HG03097 (cell line): ENCODE results near the gene NMUR2.
A peak's percentile ranks its signal among the peaks of the same experiment; 100 is the strongest.

ENCODE experiments used
- ATAC-seq: cut with Tn5 transposase; IDR thresholded peaks from one replicate; pipeline ENCODE4 v1.9.1; 2021; ENCODE audit not compliant: unreplicated experiment, low FRiP score

Gene NMUR2, protein sequence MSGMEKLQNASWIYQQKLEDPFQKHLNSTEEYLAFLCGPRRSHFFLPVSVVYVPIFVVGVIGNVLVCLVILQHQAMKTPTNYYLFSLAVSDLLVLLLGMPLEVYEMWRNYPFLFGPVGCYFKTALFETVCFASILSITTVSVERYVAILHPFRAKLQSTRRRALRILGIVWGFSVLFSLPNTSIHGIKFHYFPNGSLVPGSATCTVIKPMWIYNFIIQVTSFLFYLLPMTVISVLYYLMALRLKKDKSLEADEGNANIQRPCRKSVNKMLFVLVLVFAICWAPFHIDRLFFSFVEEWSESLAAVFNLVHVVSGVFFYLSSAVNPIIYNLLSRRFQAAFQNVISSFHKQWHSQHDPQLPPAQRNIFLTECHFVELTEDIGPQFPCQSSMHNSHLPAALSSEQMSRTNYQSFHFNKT

DNA sequence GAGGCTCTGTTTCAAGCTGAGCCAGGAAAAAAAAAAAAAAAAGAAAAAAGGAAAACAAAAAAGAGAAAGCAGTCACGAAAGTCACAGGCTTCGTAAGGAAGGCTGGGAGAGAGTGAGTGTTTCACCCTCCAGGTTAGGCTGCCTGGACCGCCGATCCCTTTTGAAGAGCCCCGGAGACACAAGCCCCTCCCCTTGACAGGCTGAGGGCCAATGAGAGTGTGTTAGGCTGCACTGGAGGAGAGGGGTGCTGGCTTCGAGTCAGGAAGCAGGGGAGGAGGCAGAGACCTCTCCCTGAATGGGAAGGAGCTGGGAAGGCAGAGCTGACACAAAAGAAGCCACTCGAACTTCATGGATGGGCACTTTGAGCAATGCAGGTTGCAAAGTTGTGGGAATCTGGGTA, at the start of gene NMUR2:
NMUR2 (minus strand) TSS at position 135 of the 400 bp plus-strand sequence. CDS start 166 bp downstream, outside the sequence.
- no peak for ATAC-seq

DNA sequence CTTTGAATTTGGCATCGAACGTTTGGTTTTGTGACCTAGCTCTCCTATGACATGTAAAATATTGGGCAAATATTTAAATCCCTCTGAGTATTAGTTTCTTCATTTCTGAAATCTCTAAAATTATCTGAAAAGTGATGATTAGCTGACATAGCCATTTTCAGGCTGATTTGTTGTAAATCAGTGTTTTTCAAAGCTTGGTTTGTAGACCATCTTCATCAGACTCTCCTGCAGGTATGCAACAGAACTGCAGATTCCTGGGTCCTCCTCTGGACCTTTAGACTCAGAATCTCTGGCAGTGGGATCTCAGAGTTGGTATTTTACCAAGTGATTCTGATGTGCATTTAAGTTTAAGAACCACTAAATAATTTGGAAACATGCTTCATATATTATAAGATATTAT, 38.9 kb upstream of the NMUR2 start:
- no peak for ATAC-seq

DNA sequence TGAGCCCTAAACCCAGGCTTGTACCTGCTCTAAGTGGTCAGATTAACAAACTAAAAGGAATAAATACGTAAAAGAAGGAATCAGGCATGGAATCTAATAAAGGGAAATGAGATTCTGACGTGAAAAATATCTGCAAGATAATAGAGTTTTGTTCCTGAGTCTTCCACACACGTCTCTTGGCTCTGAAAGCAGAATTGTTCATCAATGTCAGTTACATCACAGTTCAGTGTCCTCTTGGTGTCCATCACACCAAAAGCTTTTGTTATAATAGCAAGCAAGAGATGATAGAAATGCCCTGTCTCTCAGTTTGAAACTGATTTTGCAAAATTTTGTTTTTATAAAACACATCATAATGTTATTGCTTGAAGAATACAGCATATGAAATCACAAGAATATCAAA, 34.7 kb upstream of the NMUR2 start:
- no peak for ATAC-seq

DNA sequence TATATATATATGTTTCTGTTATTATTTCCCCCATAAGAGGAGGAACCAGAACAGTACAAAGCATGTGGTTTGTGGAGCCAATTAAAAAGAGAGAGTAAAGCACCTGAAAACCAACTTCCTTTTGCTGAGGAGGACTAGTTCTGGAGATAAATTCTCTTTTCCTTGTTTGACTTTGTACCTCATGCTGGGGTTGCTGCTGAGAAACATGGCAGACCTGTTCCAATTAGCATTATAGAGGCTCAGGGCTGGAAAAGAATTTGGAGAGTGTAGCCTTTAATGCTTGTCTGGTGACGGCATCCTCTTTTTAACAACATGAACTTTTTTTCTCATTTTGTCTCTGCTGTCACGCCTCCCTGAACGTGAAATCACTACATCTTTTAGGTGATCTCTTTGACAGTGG, 32.8 kb upstream of the NMUR2 start:
- ATAC-seq, result no peak

DNA sequence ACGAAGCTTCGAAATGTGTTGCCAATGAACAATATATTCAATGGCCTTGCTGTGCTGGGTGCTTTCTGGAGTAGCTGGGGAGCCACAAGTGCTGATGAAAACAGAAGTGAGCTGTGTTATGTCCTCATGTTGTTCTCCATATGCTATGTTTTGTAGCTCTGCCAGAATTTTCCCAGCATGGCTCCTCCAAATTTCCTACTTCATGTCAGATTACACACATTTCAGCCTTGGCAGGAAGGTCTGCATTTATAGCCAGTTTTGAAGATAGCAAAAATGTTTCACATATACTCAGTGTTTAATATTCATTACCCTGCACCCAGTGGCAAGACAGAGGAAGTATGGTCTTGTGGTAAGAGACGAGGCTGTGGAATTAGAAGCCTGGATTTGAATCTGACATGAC, 22.6 kb upstream of the NMUR2 start:
- no peak for ATAC-seq

DNA sequence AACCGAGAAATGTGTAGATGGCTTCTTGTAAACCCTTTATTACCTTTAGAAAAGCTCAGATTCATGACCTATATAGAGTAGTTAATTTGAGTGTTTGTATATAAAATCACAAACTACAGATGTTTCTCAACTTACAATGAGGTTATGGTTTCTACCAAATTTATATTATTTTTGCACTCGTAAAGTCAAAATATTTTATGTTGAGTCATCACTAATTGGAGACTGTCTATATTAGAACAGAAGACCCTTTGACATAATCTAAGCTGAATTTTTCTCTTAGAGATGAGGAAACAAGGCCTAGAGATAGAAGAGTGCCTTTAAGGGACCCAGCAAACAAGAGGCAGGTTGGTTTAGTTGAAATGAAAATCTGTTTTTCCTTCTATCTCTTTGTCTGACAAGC, 20.0 kb upstream of the NMUR2 start:
- no peak for ATAC-seq

DNA sequence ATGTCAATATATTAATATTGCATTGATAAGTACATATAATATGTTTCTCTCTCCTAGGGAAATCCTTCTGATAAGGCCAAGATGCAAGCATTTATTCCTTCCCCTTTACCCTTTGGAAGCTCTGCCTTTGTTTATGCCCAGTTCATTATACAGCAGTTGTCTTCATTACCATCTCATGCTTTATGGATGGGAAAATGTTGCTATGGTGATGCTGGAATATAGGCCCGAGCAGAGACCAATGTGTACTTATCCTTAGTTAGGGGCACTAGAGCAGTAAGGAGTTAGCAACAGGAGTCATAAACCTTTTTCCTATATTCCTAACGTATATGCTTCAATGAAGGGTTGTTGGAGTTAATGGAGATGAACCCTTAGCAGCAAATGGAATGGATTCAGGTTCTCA, 19.4 kb upstream of the NMUR2 start:
- no peak for ATAC-seq

DNA sequence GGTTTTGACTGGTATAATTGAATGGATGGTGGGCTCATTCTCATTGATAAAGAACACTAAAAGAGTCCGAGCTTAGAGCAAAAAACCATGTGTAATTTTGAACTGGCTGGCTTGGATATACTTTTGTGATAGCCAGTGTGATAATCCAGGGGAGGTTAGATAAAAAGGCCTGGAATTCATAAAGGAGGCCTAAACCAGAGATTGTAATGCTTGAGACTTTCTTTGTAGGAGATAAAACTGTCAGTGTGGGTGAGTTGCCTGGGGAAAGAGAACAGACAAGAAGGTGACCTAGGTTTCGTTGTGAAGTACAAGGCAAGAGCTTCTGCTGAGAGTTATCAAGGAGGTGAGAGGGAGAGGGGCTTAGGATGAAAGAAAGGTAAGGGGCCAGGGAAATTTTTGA, 17.0 kb upstream of the NMUR2 start:
- ATAC-seq, result no peak

DNA sequence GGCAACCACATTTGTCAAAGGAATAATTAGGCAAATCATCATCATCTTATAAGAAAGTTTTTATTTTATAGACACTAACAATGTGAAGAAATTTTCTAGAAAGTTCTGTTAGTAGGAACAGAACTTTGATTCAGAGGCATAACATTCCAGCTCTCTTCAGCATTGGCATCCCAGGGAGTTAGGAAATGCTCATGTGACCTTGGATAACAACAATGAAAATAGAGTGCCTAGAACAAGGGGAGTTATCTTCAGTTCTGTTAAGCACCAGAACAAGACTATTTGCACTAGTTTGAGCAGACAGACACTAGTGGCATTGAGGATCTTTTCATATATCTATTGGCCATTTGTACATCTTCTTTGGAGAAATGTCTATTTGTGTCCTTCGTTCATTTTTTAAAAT, 7.0 kb upstream of the NMUR2 start:
- ATAC-seq, result no peak

DNA sequence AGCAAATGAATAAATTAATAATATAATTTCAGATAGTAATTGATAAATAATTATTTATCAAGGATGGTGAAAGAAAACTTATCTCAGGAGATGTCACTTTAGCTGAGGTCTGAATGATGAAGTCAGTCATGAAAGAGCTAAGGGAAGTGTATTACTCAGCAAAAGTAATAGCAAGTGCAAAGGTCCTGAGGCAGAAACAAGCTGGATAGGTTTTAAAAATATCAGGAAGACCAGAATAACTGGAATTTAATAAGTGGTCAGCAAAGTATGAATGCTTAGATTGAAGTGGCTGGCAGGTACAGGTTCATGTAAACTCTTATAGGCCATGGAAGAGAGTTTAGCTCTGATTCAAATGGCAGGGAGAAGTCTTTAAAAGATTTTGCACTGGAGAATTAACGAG, 1.0 kb upstream of the NMUR2 start:
- ATAC-seq, result no peak

DNA sequence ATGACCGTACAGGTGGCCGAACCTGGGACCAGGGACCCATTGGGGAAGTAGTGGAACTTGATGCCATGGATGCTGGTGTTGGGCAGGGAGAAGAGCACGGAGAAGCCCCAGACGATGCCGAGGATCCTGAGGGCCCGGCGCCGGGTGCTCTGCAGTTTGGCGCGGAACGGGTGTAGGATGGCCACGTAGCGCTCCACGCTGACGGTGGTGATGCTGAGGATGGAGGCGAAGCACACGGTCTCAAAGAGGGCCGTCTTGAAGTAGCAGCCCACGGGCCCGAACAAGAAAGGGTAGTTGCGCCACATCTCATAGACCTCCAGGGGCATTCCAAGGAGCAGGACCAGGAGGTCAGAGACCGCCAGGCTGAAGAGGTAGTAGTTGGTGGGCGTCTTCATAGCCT, 585 bp downstream of the NMUR2 start:
- no peak for ATAC-seq

DNA sequence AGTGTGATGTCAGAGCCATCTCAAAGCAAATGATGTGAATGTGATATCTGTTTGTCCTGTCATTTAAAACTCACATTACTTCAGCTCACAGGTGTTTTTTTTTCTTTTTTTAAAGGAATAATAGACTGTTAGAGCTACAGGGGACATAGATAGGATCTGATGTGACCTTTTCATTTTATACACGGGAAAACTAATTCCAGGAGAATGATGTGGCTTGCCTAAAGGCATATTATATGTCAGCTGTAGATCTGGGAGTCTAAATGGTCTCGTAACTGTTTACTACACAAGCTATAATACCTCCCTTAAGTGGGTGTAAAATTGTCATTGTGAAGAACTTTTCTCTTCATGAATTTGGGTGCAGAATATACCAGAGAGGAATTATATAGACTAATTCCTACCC, 2.0 kb downstream of the NMUR2 start:
- ATAC-seq, result no peak

DNA sequence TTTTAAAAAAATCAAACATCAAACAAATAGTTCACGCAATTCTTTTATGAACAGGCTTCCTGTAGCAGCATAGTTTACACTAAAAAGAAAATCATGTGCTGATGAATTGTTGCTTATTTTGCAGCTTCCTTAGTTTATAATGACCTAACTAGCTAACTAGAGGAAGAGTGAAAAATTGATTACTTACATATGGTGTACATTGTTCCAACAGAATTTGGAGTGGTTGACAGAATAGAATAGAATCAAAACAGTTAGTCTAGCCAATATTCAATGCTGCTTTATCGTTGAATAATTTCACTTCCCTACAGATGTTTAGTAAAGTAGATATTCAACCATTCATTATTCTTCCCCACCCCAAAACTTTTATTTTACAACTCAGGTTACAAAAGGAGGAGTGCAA, 4.2 kb downstream of the NMUR2 start:
- no peak for ATAC-seq

DNA sequence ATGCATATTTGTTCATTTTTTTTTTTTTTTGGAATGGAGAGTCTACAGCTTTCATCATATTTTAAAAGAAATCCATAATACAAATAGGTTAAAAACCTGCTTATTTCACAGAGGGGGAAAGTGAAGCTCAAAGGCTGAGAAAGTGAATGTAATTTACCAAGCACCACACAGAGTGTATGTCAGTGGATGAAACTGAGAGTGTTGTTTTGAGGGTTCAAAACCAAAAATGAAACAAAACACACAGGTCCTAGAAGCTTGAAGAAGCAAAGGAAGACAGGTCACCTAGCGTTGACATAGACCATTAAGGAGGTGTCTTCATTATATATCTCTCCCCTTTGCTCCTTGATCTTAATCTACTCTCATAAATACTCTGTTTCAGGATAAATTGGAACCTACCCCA, 7.5 kb downstream of the NMUR2 start:
- peak; percentile 87 for ATAC-seq

DNA sequence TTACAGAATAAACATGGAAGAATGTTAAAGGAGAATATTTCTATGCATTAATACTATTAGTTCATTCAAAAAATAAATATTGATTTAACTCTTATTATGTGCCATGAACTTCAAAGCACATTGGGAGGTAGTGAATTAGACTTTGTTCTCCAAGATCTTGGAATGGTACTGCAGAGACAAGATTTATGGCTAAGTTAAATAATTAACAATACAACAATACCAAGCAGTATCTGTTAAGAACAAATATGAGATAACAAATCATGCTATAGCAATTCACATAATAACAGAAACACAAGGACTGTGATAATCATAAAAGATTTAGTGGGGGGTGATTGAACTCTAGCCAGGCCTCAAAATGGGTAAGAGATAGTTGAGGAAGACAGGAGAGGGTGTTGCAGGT, 11.6 kb downstream of the NMUR2 start:
- ATAC-seq, result no peak

DNA sequence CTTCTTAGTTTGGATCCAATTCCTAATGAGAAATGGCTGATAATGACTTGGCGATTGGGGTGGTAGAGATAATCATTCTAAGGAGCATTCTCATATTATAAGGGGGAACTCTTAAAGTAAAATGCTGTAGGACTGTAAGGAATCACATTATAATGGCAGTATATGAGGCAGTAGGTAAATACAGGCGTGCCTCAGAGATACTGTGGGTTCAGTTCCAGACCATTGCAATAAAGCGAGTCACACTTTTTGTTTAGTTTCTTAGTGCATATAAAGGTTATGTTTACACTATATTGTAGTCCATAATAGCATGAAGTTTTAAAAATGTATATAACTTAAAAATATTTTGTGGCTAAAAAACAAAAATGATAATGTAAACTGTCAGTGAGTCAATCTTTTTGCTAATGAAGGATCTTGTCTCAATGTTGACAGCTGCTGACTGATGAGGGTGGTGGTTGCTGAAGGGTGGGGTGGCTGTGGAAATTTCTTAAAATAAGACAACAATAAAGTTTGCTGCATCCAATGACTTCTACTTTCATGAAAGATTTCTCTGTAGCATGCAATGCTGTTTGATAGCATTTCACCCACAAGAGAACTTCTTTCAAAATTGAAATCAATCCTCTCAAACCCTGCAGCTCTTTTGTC, 15.8 kb downstream of the NMUR2 start:
- ATAC-seq, result no peak

DNA sequence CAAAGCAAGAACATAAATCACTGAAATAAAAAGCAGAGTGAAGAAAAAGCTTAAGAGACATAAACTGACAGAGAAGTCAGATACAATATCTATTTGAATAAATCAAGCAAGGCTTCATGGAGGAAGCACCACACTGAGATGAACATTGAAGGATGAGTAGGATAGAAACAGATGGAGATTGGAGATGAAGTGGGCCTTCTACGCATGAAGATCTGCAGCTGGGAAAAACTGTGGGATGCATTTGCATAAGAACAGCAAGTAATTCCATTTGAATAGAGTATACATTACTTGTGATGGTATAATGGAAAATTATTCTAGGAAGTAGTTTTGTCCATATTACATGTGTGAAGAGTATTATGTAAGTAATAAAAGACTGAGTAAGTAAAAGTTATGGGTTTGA, 16.5 kb downstream of the NMUR2 start:
- ATAC-seq, result no peak

DNA sequence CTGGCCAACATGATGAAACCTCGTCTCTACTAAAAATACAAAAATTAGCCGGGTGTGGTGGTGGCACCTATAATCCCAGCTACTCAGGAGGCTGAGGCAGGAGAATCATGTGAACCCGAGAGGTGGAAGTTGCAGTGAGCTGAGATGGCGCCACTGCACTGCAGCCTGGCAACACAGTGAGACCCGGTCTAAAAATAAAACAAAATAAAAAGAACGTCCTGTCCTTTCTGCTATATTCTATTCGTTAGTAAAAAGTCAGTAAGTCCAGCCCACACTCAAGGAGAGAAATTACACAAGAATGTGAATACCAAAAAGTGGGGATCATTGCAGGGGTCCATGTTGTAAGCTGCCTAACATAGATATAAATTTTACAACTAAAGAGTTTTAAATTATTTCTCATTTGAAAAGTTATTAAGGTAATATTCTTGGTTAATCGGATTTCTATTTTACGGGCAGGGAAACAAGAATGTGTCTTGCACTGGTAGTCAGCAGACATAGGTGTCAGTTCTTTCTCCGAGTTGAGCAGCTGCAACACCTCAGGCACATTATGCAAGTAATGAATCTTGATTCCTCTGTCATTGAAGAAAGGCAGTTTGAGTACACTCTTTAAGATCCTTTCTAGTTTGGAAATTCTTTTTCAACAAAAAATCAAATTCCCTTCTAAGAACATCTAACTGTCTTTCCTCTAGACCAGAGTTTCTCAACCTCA, 24.5 kb downstream of the NMUR2 start:
- ATAC-seq, result no peak

DNA sequence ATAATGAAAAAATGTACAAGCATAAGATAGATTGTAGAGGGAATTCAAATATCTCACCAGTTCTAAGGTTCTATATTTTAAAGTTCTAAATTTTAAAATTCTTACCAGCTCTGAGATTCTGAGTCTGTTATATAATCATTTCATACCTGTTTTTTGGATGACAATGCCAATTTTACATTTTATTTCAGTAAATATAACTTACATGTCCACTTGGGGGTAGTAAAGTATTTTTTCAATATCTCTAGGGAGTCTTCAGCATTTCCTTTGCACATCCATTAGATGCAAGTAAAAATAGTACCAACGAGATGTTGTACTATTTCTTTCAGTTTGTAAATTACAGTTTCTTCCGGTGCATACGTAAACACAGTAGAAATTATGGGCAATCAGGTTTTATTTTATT, 25.7 kb downstream of the NMUR2 start:
- ATAC-seq, result no peak

DNA sequence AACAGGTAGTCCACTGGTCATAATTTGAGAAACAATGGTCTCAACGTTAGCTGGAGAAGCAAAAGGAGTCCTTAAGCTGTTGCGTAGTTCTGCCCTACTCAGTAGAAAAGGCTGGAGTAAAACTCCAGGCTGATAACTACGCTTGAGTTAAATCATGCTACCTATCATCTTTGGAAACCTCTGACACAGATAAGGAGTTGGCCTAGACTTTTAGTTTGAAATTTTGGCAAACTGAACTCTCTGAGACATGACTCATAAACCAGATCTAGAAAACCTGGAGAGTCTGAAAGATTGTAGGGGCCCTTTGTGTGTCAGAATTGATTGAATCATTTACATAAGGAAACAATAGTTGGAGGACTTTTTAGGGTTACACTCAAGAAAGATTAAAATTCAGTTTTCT, 26.3 kb downstream of the NMUR2 start:
- no peak for ATAC-seq

DNA sequence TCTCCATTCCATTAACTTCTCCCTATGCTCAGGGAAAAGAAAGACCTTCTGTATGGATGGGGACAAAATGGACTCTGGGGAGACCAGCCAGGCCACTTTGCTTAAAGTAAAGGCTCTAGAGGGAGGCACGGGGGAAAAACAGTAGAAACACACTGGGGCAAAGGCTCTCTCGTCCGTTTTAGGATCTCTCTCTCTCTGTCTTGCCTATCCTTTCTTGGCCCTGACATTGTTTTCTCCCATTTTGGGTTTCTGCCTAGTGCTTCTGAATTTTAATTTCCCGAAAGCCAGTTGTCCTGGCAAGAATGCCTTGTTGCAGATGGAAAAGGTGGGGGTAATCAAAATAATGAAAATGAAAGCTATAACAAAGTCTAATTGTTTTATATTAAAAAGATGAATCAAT, 28.2 kb downstream of the NMUR2 start:
- no peak for ATAC-seq
